Subcutaneous adipose tissue (tissue), 4 donors: ENCODE results near the gene COMMD4. TPM values are rescaled to one million over a fixed set of nuclear protein-coding genes. Genes with fewer than 3 reads are reported as not detected.

Source experiments
- CTCF ChIP-seq: fragments of 450-650 bp; IDR thresholded peaks from one replicate; pipeline ENCODE4 v1.5.1; 2016; ENCODE audit warnings: low read depth, mild to moderate bottlenecking, control low read depth, antibody characterized with exemption, moderate library complexity
- total RNA-seq, 4 donors: library from RNA; depleted of rRNA; stranded (reverse); fragments of >200 nt; gene quantifications; one replicate each; pipeline ENCODE4 v1.1.0, GENCODE V29; 2016

The COMMD4 gene
- total RNA-seq, 4 donors from 2014 or later, result 26.9 to 48.9 (median 44.0) TPM

GRCh38 chr15:75348562-75349350 is 12.9 kb downstream of the COMMD4 start:
- TF ChIP-seq CTCF, result no peak

GRCh38 chr15:75349851-75350588 is 14.2 kb downstream of the COMMD4 start:
- no peak for TF ChIP-seq CTCF

GRCh38 chr15:75350601-75351361 is 14.9 kb downstream of the COMMD4 start:
- no peak for TF ChIP-seq CTCF

- TF ChIP-seq CTCF, result no peak
These were observed 16.6 kb downstream of the COMMD4 start for GRCh38 chr15:75352186-75353080.

- TF ChIP-seq CTCF, result no peak
These were observed 17.7 kb downstream of the COMMD4 start for GRCh38 chr15:75353604-75354003.

- no peak for TF ChIP-seq CTCF
These were observed 18.6 kb downstream of the COMMD4 start for GRCh38 chr15:75354454-75354853.
